Fibroblast of skin of left biceps (primary cell): ENCODE measurements around the gene AQP7.
"Not testable (repeated sequence)": the region's sequence is repeated elsewhere in the genome, so short reads cannot be mapped to it uniquely, and the experiment has no call there.

ENCODE experiments used
- DNase-seq, 2 experiments: peaks; one replicate each; pipeline ENCODE4 v3.0.0-alpha.2; 2013; ENCODE audit warnings: low read depth in 2 of 2

AQP7 gene

DNA sequence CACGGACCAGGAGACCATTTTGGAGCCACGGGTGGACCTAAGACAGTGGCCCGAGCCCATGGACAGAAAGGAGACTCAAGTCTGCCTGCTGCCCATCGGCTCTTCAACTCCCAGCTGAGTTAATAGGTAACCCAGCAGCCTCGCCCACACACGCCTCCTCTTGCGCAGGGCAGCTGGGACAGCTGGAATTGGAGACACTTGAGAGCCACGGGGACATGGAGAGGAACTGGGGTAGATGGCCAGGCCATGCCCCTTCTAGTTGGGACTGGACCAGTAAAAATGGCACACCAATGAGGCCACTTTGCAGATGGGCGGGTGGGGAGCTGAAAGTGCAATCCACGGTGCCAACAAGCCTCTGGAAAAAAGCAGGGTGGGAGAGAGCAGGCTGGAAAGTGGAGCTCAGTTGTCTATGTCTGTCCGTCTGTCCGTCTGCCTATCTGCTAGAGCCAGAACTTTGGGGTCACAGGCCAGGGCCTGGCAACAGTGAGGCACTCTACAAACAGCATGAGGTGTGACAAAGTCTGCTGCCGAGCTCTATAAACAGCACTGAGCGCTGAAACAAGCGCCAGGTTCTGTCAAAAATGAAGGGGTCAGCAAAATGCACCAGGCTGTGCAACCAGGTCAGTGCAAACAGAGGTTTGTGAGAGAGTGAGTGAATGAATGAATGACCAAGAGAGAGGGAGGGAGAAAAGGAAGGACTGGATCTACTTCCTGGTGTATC, 7.0 kb downstream of the AQP7 start:
- DNase-seq: not testable (repeated sequence)

DNA sequence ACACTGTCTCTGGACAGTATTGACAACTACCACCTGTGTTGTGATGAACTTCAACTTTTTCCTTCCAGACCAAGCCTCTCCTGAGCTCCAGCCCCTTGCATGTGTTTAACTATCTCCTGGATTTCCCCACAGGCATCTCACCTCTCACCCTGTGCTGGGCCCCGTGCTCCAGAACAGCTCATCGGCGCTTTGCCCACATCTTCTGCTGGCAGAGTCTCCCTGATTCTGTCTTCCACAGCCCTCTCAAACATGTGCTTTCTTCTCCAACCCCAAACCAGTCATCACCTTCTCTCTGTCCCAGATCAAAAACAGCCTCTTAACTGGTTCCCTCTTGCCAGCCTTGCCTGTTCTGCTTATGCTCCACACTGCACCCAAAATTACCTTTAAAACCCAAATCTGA, 8.4 kb downstream of the AQP7 start:
- not testable (repeated sequence) for DNase-seq

DNA sequence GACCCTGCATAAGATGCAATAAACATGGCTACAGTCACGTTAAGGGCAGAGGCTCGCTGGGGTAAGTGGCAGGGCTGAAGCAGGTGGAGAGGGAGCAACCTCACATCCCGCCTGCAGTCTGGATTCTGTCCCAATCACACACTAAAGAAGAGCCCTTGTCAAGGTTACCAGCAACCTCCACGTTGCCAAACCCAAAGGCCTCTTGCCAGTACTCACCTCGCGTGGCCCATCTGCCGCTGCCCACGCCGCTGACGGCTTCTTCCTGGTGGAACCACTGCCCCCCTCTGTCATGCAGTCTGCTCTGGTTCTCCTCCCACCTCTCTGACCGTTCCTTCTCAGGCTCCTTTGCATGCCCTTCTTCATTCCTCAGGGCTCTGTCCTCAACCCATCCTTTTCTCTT, 8.8 kb downstream of the AQP7 start:
- no peak for DNase-seq

DNA sequence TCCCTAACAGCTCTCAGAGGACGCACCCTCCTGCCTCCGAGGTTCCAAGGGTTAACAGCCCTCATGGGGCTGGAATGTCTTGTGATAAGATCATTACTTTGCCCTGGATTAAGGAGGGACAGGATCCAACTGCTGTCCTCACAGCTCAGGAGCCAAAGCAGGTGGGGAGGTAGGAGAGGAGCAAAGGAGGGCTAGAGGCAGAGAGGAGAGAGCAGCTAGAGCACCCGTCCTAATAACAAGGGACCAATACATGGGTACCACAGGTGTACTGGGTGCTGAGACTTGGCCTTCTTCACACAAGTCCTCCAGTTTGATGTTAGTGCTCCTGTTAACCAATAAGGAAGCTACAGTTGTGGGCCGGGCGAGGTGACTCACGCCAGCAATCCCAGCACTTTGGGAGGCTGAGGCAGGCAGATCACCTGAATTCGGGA, 9.8 kb downstream of the AQP7 start:
- not testable (repeated sequence) for DNase-seq

DNA sequence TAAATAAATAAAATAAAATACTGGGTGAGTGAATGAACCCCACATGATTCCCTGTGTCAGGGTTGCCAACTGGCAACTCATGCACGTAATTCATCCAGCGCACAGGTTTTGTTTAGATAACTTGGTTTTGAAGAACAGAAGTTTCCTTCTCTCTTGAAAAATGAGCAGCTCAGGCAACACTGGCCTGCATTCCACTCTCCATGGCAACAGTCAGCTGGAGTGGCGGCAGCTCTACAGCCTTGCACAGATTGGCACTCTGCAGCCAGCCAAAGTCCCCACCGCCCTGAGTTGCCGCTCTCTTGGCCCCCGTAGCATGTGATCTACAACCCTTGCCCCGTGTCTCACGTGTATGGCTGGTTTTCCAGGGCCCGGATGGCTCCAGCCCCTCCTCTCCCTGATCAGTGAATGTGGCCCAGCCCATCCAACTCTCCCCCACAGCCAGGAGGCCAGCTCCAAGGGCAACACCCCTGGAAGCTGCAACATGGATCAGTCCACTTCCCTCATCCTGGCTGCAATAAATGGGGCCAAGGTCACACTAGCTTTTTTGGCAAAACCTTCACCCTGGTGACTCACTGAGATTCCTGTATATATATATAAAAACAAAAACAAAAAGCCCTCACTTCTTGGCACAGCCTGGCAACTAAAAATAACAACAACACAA, 11.1 kb downstream of the AQP7 start:
- peak; percentile 36 to 40 for DNase-seq

DNA sequence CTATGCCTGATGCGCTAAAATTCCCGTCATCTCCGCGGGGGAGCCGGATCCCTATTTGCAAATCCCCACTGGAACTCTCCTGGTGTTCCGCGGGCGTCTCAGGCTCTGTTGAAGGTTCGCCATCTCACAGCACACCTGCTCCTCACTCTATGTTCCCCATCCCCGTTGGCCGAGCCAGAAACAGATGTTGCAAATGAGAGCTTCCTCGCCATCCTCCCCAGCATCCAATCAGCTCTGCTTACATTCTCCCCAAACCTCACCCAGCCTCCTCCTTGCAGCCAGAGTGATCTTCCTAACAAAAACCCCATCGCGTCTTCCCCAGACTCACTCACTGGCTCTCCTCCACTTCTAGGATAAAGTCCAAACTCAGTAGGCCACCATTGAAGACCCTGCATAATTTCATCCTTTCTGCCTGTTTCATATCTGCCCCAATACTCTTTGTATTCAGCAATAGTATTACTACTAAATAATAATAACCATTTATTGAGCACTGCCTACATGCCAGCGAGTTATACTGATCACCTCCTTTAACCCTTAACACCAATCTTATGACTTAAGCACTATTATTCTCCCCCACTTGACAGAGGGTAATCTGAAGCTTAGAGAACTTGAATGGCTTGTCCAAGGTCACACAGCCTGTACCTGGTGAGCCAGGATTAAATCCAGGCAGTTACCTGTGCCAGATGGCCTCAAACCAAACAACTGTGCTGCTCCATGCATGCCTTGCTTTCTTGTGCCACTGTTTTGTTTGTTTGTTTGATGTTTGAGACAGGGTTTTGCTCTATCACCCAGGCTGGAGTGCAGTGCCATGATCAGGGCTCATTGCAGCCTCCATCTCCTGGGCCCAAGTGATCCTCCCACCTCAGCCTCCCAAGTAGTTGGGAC, 14.0 kb downstream of the AQP7 start:
- no peak for DNase-seq

DNA sequence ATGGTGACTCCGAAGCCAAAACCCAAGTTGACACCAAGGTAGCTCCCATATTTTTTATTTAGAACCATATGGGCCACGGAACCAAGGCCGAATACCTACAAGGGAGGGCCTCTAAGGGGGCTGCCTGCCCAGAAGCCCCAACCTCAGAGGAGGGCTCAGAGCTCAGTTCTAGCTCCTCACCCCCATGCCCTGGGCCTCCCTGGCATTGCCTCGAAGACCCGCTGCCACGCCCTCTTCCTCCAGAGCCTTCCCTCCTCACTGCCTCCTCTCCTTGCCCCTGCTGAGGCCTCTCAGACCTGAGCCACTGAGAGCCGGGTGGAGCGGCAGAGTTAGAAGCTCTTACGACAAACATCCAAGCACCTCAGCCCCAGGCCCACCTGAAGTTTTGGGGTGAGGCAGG, 15.4 kb downstream of the AQP7 start:
- not testable (repeated sequence) for DNase-seq

DNA sequence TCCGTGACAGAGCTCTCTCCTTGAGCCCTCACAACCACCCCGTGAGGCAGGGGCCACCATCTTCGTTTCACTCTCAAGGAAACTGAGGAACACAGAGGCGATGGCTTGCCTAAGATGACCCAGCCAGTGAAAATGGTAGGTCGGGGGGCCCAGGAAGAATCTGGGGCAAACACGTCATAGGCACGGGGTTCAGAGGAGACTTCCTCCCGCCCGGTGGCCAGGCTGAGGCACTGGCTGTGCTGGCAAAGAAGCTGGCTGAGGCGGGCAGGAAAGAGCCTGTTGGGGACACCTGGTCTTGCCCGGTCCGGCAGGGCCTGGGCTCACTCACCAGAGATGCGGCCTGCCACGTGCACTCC, 15.7 kb downstream of the AQP7 start:
- DNase-seq: not testable (repeated sequence)

DNA sequence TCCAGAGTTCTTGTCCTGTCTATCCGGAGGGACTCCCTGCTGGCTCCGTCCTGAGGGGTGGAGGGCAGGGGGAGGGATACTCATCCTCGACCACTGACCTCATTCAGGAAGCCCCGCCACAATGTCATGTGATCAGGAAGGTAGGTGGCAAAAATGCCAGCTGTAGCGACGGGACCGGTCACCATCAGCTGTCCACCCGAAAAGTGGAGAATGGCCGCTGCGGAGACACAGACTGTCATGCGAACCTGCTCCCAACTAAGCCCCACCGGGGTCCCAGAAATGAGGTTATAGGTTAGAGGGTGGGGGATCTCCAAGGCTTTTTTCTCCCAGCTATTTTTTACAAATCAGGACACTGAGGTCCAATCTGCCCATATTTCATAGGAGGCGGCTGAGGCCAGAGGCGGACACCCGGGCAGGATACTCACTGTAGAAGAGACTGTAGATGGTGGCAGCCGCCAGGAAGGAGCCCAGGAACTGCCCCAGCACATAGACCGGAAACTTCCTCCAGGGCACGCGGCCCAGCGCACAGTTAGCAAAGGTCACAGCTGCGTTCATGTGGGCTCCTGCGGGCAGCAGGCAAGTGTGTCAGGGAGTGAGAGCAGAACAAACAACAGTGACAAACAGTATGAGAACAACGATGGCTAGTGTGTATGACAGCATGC, 16.3 kb downstream of the AQP7 start:
- DNase-seq: not testable (repeated sequence)

DNA sequence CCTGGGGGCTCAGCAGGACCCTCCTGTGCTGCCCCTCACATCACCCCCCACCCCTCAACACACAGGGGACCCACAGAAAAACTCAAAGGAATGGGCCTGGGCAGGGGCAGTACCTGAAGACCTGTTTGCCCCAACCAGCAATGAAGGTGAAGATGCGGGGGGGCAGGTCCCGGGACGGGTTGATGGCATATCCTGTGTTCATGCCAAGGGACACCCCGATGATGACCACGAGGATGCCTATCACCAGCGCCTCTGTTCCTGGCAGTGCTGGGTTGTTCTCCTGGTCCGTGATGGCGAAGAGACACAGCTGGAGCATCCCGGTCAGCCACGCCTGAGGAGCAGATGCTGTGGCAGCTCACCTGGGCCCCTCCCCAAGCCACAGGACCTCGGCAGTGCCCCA, 16.8 kb downstream of the AQP7 start:
- not testable (repeated sequence) for DNase-seq

DNA sequence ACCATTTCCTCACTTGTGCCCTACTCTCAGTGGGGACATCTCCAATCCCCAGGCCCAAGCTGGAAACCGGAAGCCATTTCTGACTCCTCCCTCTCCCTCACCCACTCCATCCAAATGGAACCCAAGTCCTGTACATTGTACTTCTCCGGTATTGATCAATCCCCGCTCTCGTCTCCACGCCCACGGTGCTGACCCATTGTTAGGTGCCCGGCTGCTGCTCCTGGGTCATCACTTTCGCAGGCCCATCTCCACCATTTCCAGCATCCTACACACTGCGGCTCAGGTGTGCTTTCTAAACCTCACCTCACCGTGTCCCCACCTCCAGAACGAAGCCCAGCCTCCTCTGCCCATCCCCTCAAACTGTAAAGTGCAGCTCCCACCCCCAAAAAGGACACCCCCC, 19.0 kb downstream of the AQP7 start:
- not testable (repeated sequence) for DNase-seq

DNA sequence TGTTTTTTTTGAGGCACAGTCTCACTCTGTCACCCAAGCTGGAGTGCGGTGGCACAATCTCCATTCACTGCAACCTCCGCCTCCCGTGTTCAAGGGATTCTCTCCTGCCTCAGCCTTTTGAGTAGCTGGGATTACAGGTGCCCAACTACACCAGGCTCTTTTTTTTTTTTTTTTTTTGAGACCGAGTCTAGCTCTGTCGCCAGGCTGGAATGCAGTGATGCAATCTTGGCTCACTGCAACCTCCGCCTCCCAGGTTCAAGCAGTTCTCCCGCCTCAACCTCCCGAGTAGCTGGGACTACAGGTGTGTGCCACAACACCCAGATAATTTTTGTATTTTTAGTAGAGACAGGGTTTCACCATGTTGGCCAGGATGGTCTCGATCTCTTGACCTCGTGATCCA, 20.0 kb downstream of the AQP7 start:
- DNase-seq: not testable (repeated sequence)

DNA sequence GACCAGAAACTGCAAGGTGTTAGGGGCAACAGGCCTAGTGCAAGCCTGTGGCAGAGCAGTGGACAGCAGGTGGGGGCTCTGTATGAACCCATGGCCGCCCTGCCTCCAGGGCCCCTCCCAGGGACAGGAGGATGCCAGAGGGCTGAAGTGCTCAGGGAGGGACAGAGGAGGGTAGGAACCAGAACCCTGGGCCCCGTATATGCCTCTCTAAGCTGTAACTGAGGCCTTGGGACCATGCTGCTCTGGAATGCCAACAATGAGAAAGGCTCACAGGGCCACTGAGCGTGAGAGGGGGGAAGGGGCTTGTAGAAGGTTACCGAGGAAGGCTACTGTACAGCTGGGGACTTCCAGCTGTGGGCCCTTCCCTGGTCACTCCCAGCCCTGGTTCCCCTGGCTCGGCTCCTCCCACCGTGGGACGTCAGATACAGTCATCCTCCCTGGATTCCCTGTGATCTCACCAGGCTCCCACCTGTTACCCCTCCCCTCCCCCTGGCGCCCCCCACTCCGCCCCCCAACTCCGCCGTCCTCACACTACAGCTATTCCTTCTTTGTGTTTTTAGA, 21.1 kb downstream of the AQP7 start:
- DNase-seq: no peak

DNA sequence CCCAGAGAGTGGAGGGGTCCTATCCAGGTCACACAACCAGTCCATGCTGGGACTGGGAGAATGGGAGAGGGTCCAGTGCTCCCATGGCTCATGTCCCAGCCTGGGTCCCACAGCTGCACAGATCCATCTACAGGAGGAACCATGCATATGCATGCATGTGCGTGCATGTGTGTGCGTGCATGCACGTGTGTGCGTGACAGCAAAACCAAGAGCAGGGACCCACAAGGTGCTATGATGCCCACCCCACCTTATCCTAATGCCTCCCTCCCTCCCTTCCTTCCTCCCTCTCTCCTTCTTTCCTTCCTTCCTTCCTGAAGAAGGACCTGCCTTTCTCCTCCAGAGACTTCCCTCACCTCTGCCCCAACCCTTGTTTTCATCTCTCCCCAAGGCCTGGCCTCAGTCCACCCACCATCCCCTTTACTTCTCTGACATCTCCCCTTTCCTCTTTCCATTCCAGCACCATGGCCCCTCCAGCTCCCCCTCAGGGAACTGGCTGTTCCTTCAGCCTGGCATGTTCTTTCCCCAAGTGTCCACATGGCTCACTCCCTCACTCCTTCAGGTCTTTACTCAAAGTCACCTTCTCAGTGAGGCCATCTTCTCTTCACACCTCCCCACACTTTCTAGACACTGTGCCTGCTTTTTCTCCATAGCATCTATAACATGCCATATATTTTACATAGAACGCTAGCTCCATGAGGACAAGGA, 21.8 kb downstream of the AQP7 start:
- DNase-seq: no peak

DNA sequence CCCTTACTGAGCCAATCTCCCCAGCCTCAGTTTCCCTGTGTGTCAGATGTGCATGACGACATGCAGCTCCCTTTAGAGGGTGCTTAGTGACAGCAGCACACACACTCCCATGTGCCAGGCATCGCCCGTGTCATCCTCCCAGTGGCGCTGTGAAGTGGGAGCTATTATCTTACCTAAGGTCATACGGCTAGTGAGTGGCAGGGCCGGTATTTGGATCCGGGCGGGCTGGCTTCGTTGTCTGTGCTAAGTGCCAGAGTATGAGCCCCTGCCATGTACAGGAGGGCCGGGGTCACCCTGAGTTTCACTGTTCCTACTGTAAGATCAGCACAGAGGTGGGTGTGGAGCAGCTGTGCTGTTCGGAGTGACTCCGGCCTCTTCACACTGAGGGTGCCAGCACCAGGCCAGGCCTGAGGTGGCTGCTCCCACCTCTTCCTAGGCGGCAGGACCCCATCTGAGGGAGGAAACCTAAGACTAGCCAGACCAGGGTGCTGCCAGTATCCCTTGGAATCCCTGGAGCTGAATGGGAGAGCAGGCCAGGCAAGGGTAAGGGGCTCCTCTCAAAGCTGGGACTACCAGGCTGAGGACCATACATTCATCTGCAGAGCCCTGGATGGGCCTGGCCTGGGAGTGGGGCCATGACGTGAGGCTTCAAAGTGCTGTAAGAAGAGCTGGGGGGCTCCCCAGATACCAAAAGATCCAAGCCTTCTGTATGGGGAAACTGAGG, 22.5 kb downstream of the AQP7 start:
- no peak for DNase-seq

DNA sequence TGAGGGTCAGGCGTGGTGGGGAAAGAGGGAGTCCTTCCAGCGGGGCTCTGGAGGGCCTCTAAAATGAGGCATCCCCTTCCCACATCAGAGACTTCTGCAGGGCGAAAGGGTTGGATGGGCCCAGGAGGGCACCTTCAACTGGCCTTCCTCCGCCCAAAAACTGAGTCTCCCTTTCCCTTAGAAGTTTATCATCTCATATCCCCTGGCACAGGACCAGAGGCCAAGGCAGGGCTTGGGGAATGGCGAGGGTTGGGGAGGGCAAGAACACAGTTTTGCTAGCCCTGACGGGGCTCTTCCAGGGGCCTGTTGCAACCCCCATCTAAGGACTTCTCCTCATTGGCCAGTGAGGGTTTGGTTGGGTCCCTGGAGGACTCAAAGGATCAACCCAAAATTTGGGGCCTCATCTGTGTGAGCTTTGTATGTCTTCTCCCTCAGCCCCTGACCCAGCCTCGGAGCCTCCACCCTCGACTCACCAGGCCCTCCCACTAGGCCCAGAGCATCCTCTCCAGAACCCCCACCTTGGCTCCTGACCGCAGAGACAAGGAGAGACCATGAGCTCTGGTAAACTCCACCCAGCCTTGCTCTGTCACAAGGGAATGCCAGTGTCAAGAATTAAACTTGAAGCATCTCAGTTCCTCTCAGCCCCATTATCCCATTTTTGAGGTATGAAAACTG, 24.1 kb downstream of the AQP7 start:
- DNase-seq: no peak

DNA sequence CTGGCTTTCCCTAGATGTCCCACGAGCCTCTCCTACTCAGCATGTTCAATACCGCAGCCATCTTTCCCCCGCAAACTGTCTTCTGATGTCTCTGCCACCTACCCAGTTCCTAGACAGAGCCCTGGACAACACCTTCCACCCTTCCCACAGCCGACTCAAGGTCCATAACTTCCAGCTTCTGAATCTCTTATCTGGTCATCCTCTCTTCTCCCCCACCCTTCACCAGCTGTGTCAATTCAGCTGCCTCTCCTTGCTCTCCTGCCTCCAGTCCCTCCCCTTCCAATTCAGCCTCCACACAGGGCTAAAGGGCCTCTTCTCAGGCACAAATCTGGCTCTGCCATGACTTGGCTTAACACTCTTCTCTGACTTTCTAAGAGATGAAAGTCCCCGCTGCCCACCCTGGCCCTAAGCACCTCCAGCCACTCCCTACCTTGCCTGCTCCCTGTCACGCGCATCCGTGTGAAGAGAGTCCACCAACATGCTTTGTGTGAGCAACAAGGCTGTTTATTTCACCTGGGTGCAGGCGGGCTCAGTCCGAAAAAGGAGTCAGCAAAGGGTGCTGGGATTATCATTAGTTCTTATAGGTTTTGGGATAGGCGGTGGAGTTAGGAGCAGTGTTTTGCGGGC, 25.2 kb downstream of the AQP7 start:
- DNase-seq: no peak

DNA sequence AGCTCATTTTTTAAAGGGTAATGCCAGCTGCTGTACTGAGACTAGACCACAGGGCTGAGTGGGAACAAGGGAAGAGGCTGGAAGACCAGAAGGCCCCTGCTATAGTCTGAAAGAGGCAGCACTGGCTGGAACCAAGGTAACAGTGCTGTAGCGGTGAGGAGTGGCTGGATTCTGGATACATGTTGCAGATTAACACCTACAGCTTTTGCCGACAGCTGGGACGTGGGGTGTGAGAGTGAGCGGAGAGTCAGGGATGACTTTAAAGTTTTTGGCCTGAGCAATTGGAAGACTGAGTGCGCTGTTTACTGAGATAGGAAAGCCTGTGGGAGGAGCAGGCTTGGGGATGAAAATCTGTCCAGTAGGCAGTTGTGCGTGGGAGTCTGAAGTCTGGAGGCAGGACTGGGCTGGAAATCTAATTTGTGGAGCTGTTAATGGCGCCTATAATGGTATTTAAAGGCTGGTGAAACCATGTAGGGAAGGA, 26.5 kb downstream of the AQP7 start:
- DNase-seq: no peak

DNA sequence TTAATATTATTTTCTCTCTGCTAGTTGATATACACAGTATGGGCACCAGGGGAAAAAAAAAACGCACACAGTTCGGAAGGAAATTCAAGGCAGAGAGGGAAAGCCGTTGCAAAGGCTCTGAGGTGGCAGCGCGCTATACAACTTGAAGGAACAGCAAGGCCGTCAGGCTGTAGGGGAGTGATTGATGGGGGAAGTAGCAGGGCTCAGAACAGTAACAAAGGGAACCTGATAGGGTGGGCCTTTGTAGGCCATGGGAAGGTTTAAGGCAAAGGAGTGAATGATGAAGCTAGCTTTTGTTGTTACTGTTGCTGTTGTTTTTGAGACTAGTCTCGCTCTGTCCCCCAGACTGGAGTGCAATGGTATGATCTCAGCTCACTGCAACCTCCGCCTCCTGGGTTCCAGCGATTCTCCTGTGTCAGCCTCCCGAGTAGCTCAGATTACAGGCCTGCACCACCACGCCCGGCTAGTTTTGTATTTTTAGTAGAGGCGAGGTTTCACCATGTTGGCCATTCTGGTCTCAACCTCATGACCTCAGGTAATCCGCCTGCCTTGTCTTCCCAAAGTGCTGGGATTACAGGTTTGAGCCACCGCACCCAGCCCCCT, 27.0 kb downstream of the AQP7 start:
- no peak for DNase-seq
